Ishikawa (cell line): ENCODE measurements around the gene ANKRD44.

ENCODE experiments used
- CEBPB ChIP-seq: IDR thresholded peaks from 2 replicates; pipeline ENCODE4 v1.6.1; 2012
- CREB1 ChIP-seq: IDR thresholded peaks from 2 replicates; pipeline ENCODE4 v1.6.1; 2012; ENCODE audit warnings: low read depth
- EGR1 ChIP-seq: IDR thresholded peaks from 2 replicates; pipeline ENCODE4 v1.6.1; 2012
- MAX ChIP-seq: IDR thresholded peaks from 2 replicates; pipeline ENCODE4 v1.6.1; 2012
- RAD21 ChIP-seq: IDR thresholded peaks from 2 replicates; pipeline ENCODE4 v1.6.1; 2012; ENCODE audit warnings: low read depth
- REST ChIP-seq: IDR thresholded peaks from 2 replicates; pipeline ENCODE4 v1.6.1; 2012; ENCODE audit warnings: low read depth, mild to moderate bottlenecking
- TAF1 ChIP-seq: IDR thresholded peaks from 2 replicates; pipeline ENCODE4 v1.6.1; 2012; ENCODE audit warnings: low read depth, mild to moderate bottlenecking
- TEAD4 ChIP-seq: IDR thresholded peaks from 2 replicates; pipeline ENCODE4 v1.6.1; 2012
- USF1 ChIP-seq: IDR thresholded peaks from 2 replicates; pipeline ENCODE4 v1.6.1; 2012
- YY1 ChIP-seq: IDR thresholded peaks from 2 replicates; pipeline ENCODE4 v1.6.1; 2012; ENCODE audit warnings: low read depth
- ZBTB7A ChIP-seq: IDR thresholded peaks from 2 replicates; pipeline ENCODE4 v1.6.1; 2012; ENCODE audit warnings: low read depth

GRCh38 chr2:197108758-197109157, 201.8 kb downstream of the ANKRD44 start:
- TF ChIP-seq USF1 (no peak), TEAD4 (no peak), YY1 (no peak), CREB1 (no peak), MAX (no peak), ZBTB7A (no peak), CEBPB (no peak), TAF1 (no peak), RAD21 (no peak), REST (no peak), EGR1 (no peak)
